DMS153 treated with DMSO at 0.1 percent for 48 hours (cell line): ENCODE data around the gene ADM5.

Experiments used
- DNase-seq: peaks from one replicate; lab custom pipeline; 2025; ENCODE audit not compliant: unreplicated experiment; lab: John Stamatoyannopoulos, UW

Gene ADM5

GRCh38 chr19:49658139-49658517, 31.3 kb upstream of the ADM5 start:
- DNase-seq = no peak

- DNase-seq = no peak
Observed at GRCh38 chr19:49658566-49659442, 30.6 kb upstream of the ADM5 start.

GRCh38 chr19:49660338-49660961, 28.9 kb upstream of the ADM5 start:
- no peak for DNase-seq

- no peak for DNase-seq
Observed at GRCh38 chr19:49662011-49662410, 27.4 kb upstream of the ADM5 start.

- no peak for DNase-seq
Observed at GRCh38 chr19:49663224-49663623, 26.2 kb upstream of the ADM5 start.

- DNase-seq = peak; percentile 75
Observed at GRCh38 chr19:49664171-49665035, 25.0 kb upstream of the ADM5 start.

GRCh38 chr19:49665036-49665350, 24.4 kb upstream of the ADM5 start:
- no peak for DNase-seq

- DNase-seq = peak; percentile 87
Observed at GRCh38 chr19:49665351-49666119, 23.9 kb upstream of the ADM5 start, which contains the start of the genes BCL2L12 and IRF3. Gene BCL2L12 (plus strand): TSS chr19:49665933. CDS start chr19:49666693, 760 bp downstream. Gene IRF3 (minus strand): TSS chr19:49665857. CDS start chr19:49664838, 1,019 bp downstream.

GRCh38 chr19:49666120-49666444, 23.3 kb upstream of the ADM5 start:
- no peak for DNase-seq

GRCh38 chr19:49667473-49667872, 21.9 kb upstream of the ADM5 start:
- no peak for DNase-seq

GRCh38 chr19:49669516-49669915, 19.9 kb upstream of the ADM5 start:
- DNase-seq = no peak

- DNase-seq = peak; percentile 67
Observed at GRCh38 chr19:49672131-49672919, 17.1 kb upstream of the ADM5 start.

GRCh38 chr19:49676136-49676783, 13.1 kb upstream of the ADM5 start:
- peak; percentile 85 for DNase-seq

GRCh38 chr19:49676784-49677230, 12.6 kb upstream of the ADM5 start:
- DNase-seq = peak; percentile 98

- no peak for DNase-seq
Observed at GRCh38 chr19:49677231-49677900, 12.0 kb upstream of the ADM5 start, which contains the start of gene PRMT1. Gene PRMT1 (plus strand): TSS chr19:49677271. CDS start chr19:49677281, 10 bp downstream.

GRCh38 chr19:49677901-49678674, 11.3 kb upstream of the ADM5 start:
- DNase-seq = no peak

- no peak for DNase-seq
Observed at GRCh38 chr19:49678985-49679770, 10.2 kb upstream of the ADM5 start.
